ENCODE results near the gene RAD51B.

Gene RAD51B

GRCh38 chr14:68141281-68142088 is 321.9 kb downstream of the RAD51B start:
- TF ChIP-seq CTCF (IDR thresholded peaks at IDR 0.05): no peak

- no peak for TF ChIP-seq CTCF (IDR thresholded peaks at IDR 0.05)
Observed at GRCh38 chr14:68143341-68143841, 323.8 kb downstream of the RAD51B start.

- TF ChIP-seq CTCF (IDR thresholded peaks at IDR 0.05): no peak
Observed at GRCh38 chr14:68144051-68144681, 324.6 kb downstream of the RAD51B start.

- TF ChIP-seq CTCF (IDR thresholded peaks at IDR 0.05): no peak
Observed at GRCh38 chr14:68145036-68145435, 325.5 kb downstream of the RAD51B start.

GRCh38 chr14:68145539-68145938 is 326.0 kb downstream of the RAD51B start:
- no peak for TF ChIP-seq CTCF (IDR thresholded peaks at IDR 0.05)

- no peak for TF ChIP-seq CTCF (IDR thresholded peaks at IDR 0.05)
Observed at GRCh38 chr14:68146818-68147217, 327.2 kb downstream of the RAD51B start.

- TF ChIP-seq CTCF (IDR thresholded peaks at IDR 0.05): no peak
Observed at GRCh38 chr14:68147303-68147702, 327.7 kb downstream of the RAD51B start.
